GM18868 (cell line): ENCODE results near the gene SCARB1.

ENCODE experiments used
- ATAC-seq: cut with Tn5 transposase; IDR thresholded peaks from one replicate; pipeline ENCODE4 v1.9.1; 2021; ENCODE audit warnings: mild to moderate bottlenecking, moderate library complexity; ENCODE audit not compliant: unreplicated experiment

The SCARB1 gene

GRCh38 chr12:124824195-124824594, 39.5 kb downstream of the SCARB1 start:
- no peak for ATAC-seq

DNA sequence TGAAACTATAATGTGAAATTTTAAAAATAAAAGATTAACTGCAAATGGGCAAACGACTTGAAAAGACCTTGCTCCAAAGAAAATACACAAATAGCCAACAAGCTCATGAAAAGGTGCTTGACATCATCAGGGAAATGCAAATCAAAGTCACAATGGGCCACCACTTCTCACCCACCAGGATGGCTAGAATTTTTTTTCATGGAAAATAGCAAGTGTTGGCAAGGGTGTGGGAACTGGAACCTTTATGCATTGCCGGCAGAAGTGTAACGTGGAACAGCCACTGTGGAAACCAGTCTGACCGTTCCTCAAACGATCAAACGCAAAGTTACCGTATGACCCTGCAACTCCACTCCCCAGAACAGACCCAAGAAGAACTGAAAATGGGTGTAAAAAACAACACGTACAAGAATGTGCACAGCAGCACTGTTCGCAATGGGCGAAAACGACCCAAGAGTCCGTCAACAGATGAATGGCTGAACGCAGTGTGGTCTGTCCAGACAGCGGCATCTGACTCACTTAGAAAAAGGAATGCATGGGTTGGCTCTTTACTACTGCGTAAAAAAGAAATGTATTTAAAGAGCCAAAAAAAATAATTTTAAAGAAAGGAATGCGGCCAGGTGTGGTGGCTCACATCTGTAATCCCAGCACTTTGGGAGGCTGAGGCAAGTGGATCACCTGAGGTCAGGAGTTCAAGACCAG, 40.2 kb downstream of the SCARB1 start:
- no peak for ATAC-seq

DNA sequence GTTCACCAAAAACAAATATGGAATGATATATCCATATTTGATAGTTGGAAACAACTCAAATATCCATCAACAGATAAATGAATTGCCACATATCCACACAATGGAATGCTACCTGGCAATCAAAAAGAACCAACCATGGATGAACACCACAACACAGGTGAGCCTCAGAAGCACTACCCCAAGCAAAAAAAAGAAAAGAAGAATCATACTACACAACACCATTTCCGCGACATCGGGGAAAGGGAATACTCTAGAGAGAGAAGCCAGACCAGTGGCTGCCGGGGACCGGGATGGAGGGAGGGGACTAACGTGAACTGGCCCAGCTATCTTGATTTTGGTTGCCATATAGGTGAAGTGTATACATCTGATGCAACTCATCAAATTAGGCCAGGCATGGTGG, 41.4 kb downstream of the SCARB1 start:
- no peak for ATAC-seq

GRCh38 chr12:124821252-124822200, 42.1 kb downstream of the SCARB1 start:
- no peak for ATAC-seq

- ATAC-seq = no peak
Measured at GRCh38 chr12:124820199-124820598, 43.5 kb downstream of the SCARB1 start.

DNA sequence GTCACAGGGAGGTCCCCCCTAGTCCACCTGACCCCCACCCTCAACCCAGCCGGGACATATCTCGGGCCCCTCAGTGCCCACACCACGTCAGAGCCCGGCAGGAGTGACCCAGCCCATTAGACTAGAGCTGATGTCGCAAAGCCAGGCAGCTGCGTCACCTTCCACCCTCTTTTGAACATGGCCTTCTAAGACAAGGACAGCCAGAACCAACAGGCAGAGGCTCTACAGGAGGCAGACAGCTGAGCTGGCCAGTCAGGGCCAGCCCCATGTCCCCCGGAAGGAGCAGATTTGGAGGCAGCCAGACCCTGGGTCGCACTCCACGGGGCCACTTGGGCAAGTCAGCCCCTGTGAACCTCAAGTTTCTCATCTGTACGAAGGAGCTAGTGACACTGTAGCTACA, 44.1 kb downstream of the SCARB1 start:
- ATAC-seq = no peak

DNA sequence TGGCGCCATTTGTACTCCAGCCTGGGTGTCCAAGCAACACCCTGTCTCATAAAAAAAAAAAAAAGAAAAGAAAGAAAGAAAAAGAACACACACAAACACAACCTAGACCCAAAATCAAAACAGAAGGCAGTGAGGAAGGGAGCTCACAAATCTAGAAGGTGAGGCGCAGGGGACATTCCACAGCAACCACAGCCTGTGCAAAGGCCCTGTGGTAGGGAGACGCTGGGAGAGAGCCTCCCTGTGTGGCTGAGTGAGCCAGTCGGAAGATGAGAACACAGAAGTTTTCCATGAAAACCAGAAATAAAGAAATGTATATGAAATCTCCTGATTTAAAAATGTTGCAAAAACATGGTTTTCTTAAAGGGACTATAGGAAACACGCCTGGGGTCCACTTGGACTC, 44.6 kb downstream of the SCARB1 start:
- ATAC-seq = no peak

DNA sequence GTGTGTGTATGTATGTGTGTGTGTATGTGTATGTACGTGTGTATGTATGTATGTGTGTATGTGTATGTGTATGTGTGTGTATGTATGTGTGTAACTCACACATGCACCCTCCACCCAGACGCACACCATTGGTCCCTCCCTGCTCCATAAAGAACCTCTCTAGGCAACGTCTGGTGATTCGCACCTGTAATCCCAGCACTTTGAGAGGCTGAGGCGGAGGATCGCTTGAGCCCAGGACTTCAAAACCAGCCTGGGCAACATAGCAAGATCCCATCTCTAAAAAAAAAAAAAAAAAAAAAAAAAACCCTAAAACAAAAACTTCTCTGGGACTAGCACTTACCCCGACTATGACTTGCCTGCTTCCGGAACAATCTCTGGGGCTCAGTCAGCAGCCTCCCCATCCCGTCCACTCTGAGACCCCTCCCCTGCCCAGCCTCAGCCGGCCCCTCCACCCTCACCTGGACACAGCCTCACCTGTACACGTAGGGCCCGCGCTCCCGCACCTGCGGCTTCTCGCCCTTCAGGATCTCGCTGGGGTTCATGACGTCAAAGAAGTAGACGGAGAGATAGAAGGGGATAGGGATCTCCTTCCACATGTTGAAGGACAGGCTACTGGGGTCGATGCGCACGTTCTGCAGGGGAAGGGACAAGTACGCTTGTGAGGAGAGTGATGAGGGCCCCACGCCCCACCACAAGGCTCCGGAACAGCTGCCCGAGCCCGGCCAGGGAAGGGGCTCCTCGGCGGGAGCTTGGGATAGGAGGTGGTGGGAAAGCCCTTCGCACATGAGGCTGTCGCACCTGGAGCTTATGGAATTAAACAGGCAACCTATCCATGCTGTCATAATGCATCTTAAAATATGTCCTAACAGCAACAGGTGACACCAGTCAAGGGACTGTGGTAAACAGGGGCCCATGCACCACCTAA, 46.3 kb downstream of the SCARB1 start:
- no peak for ATAC-seq

- no peak for ATAC-seq
Measured at GRCh38 chr12:124816295-124816854, 47.3 kb downstream of the SCARB1 start.

DNA sequence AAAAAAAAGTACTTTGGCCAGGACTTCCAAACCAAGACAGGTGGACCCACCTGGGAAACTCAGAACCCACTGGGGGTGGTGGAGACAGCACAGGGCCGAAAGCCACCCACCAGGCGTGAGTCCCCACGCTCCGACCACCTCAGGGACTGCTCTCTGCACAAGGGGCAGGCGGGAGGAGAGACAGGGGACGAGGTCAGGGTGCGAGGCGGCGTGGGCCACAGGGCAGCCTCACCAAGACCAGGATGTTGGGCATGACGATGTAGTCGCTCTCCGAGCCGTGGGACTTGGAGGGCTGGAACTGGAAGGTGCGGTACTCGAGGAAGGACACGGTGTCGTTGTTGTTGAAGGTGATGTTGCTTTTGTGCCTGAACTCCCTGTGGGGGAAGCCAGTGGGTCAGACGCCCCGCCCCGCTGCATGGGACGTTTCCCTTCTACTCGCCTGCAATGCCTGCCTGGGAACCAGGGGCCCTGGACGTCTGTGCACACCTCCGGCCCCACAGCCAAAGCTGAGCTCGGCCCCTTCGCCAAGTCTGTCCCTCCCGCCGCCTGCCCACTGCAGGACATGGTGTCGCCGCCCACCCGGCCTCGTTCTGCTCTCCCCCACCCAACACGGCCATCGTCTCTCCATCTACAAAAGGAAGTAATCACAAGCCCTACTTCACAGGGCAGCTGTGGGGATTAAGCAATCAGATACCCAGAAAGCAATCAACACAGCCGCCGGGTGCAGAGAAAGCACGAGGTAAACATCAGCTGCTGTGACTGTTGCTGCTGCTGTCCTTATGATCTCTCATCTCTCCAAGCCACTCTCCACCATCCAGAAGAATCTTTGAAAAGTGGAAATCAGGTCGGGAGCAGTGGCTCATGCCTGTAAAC, 48.7 kb downstream of the SCARB1 start:
- ATAC-seq = no peak

GRCh38 chr12:124813782-124814181, 49.9 kb downstream of the SCARB1 start:
- no peak for ATAC-seq

- no peak for ATAC-seq
Measured at GRCh38 chr12:124812979-124813378, 50.7 kb downstream of the SCARB1 start.

- no peak for ATAC-seq
Measured at GRCh38 chr12:124812356-124812755, 51.3 kb downstream of the SCARB1 start.

- no peak for ATAC-seq
Measured at GRCh38 chr12:124811633-124812032, 52.0 kb downstream of the SCARB1 start.

GRCh38 chr12:124809878-124810277, 53.8 kb downstream of the SCARB1 start:
- no peak for ATAC-seq

DNA sequence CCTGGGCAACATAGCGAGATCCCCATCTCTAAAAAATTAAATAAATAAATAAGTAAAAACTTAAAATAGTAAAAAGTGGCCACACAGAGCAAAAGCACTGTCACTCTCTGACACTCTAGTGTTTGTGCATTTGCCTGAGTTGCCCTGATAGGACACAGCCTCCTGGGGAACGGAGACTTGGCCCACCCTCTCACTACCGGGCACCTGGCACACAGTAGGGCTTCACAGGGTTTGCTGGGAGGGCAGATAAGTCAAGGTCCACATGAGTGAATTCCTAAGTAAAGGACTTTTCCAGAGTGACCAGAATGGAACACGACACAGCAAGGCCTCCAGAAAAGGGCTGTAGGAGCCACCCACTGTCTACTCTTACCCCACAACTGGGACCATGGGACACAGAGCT, 54.3 kb downstream of the SCARB1 start:
- ATAC-seq = no peak

GRCh38 chr12:124808272-124808671, 55.4 kb downstream of the SCARB1 start:
- ATAC-seq = no peak

DNA sequence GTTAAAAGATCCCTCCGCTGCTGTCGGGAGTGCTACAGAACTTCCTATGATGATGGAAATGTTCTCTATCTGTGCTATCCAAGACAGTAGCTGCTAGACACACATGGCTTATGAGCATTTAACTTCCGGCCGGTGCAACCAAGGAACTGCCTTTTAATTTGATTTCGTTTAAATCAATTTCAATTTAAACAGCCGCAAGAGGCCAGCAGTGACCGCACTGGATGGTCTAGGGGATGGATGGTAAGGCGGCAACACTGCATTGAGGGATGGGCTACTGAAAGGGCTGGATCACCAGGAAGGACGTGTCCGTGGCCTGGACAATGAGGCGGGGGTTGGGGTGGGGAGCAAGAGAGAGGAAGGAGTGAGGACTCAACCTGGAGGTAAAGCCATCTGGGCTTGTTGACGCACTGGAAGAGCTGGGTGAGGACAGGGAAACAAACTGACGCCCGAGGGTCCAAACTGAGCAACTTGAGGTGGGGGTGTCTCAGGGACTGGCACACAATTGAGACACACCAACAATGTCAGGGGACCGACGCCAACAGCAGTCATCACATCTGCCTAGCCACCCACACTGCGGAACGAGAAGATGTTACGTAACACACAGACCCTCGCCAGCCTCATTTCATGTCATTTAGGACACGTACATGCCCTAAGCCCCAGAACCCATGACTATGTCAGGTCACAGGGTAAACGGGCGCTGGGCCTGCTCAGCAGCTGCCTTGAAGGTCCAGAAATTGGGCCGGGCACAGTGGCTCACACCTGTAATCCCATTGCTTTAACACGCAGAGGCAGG, 57.6 kb downstream of the SCARB1 start:
- ATAC-seq = no peak

GRCh38 chr12:124805050-124805449, 58.6 kb downstream of the SCARB1 start:
- ATAC-seq = no peak
